NCI-H1105 (cell line): ENCODE results near the gene ARHGAP10.

Experiments
- DNase-seq: peaks from one replicate; lab custom pipeline; 2025; lab: John Stamatoyannopoulos, UW

The ARHGAP10 gene

GRCh38 chr4:147825451-147826287, 93.8 kb downstream of the ARHGAP10 start:
- DNase-seq, result no peak

- no peak for DNase-seq
Observed at GRCh38 chr4:147826288-147826646, 94.4 kb downstream of the ARHGAP10 start.

- no peak for DNase-seq
Observed at GRCh38 chr4:147828331-147828905, 96.5 kb downstream of the ARHGAP10 start.

GRCh38 chr4:147829401-147830101, 97.7 kb downstream of the ARHGAP10 start:
- no peak for DNase-seq

- no peak for DNase-seq
Observed at GRCh38 chr4:147830102-147830463, 98.2 kb downstream of the ARHGAP10 start.

- no peak for DNase-seq
Observed at GRCh38 chr4:147830987-147831386, 99.1 kb downstream of the ARHGAP10 start.

- no peak for DNase-seq
Observed at GRCh38 chr4:147831551-147832171, 99.8 kb downstream of the ARHGAP10 start.

GRCh38 chr4:147833254-147833653, 101.4 kb downstream of the ARHGAP10 start:
- DNase-seq, result no peak

- no peak for DNase-seq
Observed at GRCh38 chr4:147833741-147834140, 101.9 kb downstream of the ARHGAP10 start.

GRCh38 chr4:147834480-147834879, 102.6 kb downstream of the ARHGAP10 start:
- DNase-seq, result no peak

GRCh38 chr4:147836807-147837206, 104.9 kb downstream of the ARHGAP10 start:
- DNase-seq, result no peak

GRCh38 chr4:147837435-147837834, 105.5 kb downstream of the ARHGAP10 start:
- DNase-seq, result no peak

- no peak for DNase-seq
Observed at GRCh38 chr4:147837854-147838253, 106.0 kb downstream of the ARHGAP10 start.

- DNase-seq, result no peak
Observed at GRCh38 chr4:147839200-147839599, 107.3 kb downstream of the ARHGAP10 start.

- no peak for DNase-seq
Observed at GRCh38 chr4:147839663-147840062, 107.8 kb downstream of the ARHGAP10 start.

- no peak for DNase-seq
Observed at GRCh38 chr4:147840838-147841738, 109.2 kb downstream of the ARHGAP10 start.

- DNase-seq, result no peak
Observed at GRCh38 chr4:147842573-147842972, 110.7 kb downstream of the ARHGAP10 start.

- DNase-seq, result no peak
Observed at GRCh38 chr4:147843162-147843561, 111.3 kb downstream of the ARHGAP10 start.

GRCh38 chr4:147844781-147845180, 112.9 kb downstream of the ARHGAP10 start:
- DNase-seq, result no peak

- DNase-seq, result no peak
Observed at GRCh38 chr4:147846318-147847155, 114.6 kb downstream of the ARHGAP10 start.
